ENCODE data around the gene ADAM12.

DNA sequence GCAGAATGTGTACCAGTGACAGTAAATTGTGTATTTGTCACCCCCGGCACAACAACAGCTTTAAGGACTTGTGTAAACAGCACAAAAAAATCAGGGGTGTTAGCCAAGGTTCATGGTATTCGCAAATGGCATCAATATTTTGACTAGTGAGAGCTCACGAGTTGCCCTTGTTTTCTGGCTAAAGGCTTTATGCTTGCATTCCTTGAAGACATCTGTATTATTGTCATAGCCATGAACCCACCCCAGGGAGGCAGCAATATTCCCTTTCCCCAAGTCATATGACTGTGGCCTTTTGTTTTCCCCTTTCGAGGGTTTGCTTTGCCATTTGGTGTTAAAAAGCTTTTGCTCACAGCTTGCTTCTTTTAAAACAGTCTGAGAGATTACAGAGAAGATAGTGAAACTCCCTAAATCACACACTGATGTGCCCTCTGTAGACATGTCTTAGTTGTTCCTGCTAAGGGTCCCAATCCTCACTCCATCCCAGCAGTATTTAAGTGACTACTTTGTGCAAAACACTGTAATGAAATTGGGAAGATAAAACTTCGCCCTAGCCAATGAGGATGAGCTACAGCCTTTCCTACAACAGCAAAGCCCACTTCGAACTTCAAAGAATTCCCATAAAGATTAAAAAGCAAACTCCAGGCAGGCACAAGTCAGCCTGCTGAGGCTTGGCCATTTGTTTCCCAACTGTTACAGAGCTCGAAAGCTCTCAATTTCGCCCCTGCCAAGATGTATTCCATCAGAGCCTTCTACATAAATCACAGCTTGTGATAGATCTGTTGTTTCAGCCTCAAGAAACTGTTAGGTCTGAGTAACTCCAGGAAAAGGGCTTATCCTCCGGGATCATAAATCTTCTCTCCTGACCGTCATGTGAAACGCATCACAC lies 172.3 kb downstream of the ADAM12 start:
- TF ChIP-seq, protein P1, sequence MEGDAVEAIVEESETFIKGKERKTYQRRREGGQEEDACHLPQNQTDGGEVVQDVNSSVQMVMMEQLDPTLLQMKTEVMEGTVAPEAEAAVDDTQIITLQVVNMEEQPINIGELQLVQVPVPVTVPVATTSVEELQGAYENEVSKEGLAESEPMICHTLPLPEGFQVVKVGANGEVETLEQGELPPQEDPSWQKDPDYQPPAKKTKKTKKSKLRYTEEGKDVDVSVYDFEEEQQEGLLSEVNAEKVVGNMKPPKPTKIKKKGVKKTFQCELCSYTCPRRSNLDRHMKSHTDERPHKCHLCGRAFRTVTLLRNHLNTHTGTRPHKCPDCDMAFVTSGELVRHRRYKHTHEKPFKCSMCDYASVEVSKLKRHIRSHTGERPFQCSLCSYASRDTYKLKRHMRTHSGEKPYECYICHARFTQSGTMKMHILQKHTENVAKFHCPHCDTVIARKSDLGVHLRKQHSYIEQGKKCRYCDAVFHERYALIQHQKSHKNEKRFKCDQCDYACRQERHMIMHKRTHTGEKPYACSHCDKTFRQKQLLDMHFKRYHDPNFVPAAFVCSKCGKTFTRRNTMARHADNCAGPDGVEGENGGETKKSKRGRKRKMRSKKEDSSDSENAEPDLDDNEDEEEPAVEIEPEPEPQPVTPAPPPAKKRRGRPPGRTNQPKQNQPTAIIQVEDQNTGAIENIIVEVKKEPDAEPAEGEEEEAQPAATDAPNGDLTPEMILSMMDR (conservative IDR thresholded peaks at IDR 0.05; ENCODE audit: low read depth in 2 of 2) = no peak
- TF ChIP-seq POLR2AphosphoS5 (IDR thresholded peaks at IDR 0.05; ENCODE audit: low read depth) (no peak), CREB1 (CRISPR knock-in tag; IDR thresholded peaks at IDR 0.05; ENCODE audit: low read depth) (no peak), JUNB (IDR thresholded peaks at IDR 0.05; ENCODE audit: unreplicated experiment) (no peak), ZNF331 (CRISPR knock-in tag; IDR thresholded peaks at IDR 0.05; ENCODE audit: low read depth) (no peak), EZH2phosphoT487 (IDR thresholded peaks at IDR 0.05; ENCODE audit: unreplicated experiment) (no peak), EZH2 (IDR thresholded peaks at IDR 0.05; ENCODE audit: low read depth, unreplicated experiment) (no peak), ZNF114 (CRISPR knock-in tag; IDR thresholded peaks at IDR 0.05) (no peak)
- TF ChIP-seq, protein P2, sequence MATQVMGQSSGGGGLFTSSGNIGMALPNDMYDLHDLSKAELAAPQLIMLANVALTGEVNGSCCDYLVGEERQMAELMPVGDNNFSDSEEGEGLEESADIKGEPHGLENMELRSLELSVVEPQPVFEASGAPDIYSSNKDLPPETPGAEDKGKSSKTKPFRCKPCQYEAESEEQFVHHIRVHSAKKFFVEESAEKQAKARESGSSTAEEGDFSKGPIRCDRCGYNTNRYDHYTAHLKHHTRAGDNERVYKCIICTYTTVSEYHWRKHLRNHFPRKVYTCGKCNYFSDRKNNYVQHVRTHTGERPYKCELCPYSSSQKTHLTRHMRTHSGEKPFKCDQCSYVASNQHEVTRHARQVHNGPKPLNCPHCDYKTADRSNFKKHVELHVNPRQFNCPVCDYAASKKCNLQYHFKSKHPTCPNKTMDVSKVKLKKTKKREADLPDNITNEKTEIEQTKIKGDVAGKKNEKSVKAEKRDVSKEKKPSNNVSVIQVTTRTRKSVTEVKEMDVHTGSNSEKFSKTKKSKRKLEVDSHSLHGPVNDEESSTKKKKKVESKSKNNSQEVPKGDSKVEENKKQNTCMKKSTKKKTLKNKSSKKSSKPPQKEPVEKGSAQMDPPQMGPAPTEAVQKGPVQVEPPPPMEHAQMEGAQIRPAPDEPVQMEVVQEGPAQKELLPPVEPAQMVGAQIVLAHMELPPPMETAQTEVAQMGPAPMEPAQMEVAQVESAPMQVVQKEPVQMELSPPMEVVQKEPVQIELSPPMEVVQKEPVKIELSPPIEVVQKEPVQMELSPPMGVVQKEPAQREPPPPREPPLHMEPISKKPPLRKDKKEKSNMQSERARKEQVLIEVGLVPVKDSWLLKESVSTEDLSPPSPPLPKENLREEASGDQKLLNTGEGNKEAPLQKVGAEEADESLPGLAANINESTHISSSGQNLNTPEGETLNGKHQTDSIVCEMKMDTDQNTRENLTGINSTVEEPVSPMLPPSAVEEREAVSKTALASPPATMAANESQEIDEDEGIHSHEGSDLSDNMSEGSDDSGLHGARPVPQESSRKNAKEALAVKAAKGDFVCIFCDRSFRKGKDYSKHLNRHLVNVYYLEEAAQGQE (IDR thresholded peaks at IDR 0.05; ENCODE audit: unreplicated experiment) = no peak
